Neural crest cell (in vitro differentiated cells): ENCODE data around the gene CNIH1. TPM values are rescaled to one million over a fixed set of nuclear protein-coding genes. Genes with fewer than 3 reads are reported as not detected.
"Not testable (repeated sequence)": the region's sequence is repeated elsewhere in the genome, so short reads cannot be mapped to it uniquely, and the experiment has no call there.

Experiments
- DNase-seq: peaks from one replicate; pipeline ENCODE4 v3.0.0; 2021; ENCODE audit warnings: low read depth, mixed read lengths, low spot score
- H3K27ac Mint-ChIP-seq: one replicate; pipeline ENCODE4 v1.8.0; 2021; ENCODE audit warnings: mild to moderate bottlenecking, mixed read lengths; ENCODE audit not compliant: unreplicated experiment
- H3K27me3 Mint-ChIP-seq: 2 replicates; pipeline ENCODE4 v1.8.0; 2021; ENCODE audit warnings: low read depth, mild to moderate bottlenecking, mixed read lengths
- H3K36me3 Mint-ChIP-seq: 2 replicates; pipeline ENCODE4 v1.8.0; 2021; ENCODE audit warnings: low read depth, mild to moderate bottlenecking, mixed read lengths
- H3K4me1 Mint-ChIP-seq: 2 replicates; pipeline ENCODE4 v1.8.0; 2021; ENCODE audit warnings: mixed read lengths
- H3K4me3 Mint-ChIP-seq: one replicate; pipeline ENCODE4 v1.8.0; 2021; ENCODE audit warnings: mild to moderate bottlenecking, mixed read lengths
- H3K9me3 Mint-ChIP-seq: 2 replicates; pipeline ENCODE4 v1.8.0; 2021; ENCODE audit warnings: mixed read lengths
- total RNA-seq: library from RNA; stranded (reverse); gene quantifications from 2 replicates; pipeline ENCODE4 v1.2.1, GENCODE V29; 2021
- TF ChIP-seq, protein P1 (sequence below): fragments of 200-600 bp; sonication (generic); conservative IDR thresholded peaks from 2 replicates; pipeline ENCODE4 v1.5.0; 2021; ENCODE audit warnings: antibody characterized with exemption, mild to moderate bottlenecking

Gene CNIH1
- total RNA-seq, 1 donor from 2014 or later = 120 TPM

DNA sequence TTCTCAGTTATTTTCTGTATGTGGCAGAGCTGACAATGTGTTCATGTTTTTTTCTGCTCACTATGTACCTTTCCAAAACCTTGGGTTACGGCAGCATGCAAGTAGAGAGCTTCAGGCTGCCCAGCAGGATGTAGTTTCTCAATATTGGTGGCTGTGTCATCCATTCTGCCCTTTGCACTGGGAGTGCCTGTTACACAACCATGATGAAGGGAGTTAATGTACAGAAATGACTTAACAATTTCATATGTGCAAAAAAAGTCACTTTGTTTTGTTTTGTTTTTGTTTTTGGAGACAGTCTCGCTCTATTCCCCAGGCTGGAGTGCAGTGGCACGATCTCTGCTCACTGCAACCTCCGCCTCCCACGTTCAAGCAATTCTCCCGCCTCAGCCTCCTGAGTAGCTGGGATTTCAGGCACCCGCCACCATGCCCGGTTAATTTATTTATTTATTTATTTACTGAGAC lies 6.1 kb upstream of the CNIH1 start:
- Mint-ChIP-seq H3K27me3 (no peaks in the 10 kb centered on the region), H3K36me3 (no peaks in the 10 kb centered on the region), H3K4me1 (peaks cover 8% of the 10 kb centered on the region), H3K4me3 (no peak overlapping the region), H3K9me3 (no peaks in the 10 kb centered on the region), H3K27ac (no peak overlapping the region)
- TF ChIP-seq, protein P1, sequence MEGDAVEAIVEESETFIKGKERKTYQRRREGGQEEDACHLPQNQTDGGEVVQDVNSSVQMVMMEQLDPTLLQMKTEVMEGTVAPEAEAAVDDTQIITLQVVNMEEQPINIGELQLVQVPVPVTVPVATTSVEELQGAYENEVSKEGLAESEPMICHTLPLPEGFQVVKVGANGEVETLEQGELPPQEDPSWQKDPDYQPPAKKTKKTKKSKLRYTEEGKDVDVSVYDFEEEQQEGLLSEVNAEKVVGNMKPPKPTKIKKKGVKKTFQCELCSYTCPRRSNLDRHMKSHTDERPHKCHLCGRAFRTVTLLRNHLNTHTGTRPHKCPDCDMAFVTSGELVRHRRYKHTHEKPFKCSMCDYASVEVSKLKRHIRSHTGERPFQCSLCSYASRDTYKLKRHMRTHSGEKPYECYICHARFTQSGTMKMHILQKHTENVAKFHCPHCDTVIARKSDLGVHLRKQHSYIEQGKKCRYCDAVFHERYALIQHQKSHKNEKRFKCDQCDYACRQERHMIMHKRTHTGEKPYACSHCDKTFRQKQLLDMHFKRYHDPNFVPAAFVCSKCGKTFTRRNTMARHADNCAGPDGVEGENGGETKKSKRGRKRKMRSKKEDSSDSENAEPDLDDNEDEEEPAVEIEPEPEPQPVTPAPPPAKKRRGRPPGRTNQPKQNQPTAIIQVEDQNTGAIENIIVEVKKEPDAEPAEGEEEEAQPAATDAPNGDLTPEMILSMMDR = no peak
- DNase-seq = no peak

DNA sequence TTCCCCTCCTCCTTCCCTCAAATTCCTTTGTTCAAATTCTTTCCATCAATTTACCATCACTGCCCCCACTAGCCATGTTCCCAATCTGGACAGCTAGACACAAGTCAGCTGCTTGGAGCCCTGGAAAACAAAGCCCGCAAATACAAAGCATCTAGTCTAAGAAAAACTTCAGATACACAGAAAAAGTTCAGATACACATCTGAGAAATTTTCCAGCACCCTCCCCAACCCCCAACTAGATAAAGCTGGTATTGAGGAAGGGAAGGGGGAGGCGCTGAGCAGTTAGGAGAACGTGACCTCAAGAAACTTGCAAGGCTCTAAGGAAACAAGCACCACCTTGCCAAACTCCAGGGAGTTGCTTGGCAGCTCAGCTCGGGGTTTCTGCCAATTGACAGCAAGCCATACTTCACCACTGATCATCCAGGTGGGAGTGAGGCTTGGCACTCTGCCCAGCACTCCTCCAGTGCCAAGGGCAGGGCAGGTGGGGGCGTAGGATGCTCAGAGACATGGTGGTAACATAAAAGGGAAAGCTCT lies 5.1 kb upstream of the CNIH1 start:
- peaks cover 15% of the 10 kb centered on the region for H3K4me1 Mint-ChIP-seq

DNA sequence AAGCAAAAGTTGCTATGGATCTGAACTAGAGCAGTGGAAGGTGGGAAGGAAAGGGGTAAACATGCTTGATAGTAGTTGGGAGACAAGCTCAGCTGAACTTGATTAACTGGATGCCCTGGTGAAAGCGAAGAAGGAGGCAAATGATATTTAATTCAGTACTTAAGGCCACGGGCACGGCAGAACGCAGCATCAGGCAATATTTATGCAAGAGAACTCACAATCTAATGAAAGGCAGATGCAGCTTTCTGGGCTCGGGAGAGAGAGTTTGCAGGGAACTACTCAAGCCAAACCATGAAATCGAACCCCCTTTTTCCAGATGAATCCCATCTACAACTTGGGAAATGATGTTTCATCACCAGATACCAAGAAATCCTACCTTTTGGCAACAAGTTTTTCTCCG lies 3.5 kb upstream of the CNIH1 start:
- Mint-ChIP-seq H3K4me3 (peak overlapping the region; percentile 44), H3K27ac (no peak overlapping the region), H3K27me3 (no peaks in the 10 kb centered on the region), H3K9me3 (no peaks in the 10 kb centered on the region), H3K36me3 (peaks cover 5% of the 10 kb centered on the region), H3K4me1 (peaks cover 25% of the 10 kb centered on the region)
- TF ChIP-seq, protein P1 = no peak
- no peak for DNase-seq

More for the DNA sequence above, 5.1 kb upstream of the CNIH1 start:
- Mint-ChIP-seq H3K27ac (peak overlapping the region; percentile 70), H3K9me3 (no peaks in the 10 kb centered on the region), H3K27me3 (no peaks in the 10 kb centered on the region), H3K4me3 (peak overlapping the region; percentile 28), H3K36me3 (no peaks in the 10 kb centered on the region)
- DNase-seq = no peak
- TF ChIP-seq, protein P1 = no peak

DNA sequence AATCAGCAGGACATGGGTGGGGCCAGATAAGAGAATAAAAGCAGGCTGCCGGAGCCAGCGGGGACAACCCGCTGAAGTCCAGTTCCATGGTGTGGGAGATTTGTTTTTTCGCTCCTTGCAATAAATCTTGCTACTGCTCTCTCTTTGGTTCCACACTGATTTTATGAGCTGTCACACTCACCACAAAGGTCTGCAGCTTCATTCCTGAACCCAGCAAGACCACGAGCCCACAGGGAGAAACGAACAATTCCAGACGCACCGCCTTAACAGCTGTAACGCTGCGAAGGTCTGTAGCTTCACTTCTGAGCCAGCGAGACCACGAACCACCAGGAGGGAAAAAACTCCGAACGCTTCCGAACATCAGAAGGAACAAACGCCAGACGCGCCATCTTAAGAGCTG lies 2.8 kb upstream of the CNIH1 start:
- Mint-ChIP-seq H3K9me3 (no peaks in the 10 kb centered on the region), H3K4me3 (peak overlapping the region; percentile 35), H3K36me3 (peaks cover 6% of the 10 kb centered on the region), H3K4me1 (peaks cover 31% of the 10 kb centered on the region), H3K27ac (no peak overlapping the region), H3K27me3 (no peaks in the 10 kb centered on the region)
- TF ChIP-seq, protein P1 = no peak
- no peak for DNase-seq

DNA sequence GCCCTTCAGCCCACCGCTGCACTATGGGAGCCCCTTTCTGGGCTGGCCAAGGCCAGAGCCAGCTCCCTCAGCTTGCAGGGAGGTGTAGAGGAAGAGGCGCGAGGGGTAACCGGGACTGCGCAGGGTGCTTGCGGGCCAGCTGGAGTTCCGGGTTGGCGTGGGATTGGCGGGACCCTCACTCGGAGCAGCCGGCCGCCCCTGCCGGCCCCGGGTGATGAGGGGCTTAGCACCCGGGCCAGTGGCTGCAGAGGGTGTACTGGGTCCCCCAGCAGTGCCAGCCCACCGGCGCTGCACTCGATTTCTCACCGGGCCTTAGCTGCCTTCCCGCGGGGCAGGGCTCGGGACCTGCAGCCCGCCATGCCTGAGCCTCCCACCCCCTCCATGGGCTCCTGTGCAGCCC lies 1.8 kb upstream of the CNIH1 start:
- H3K9me3 Mint-ChIP-seq, DNase-seq, H3K4me3 Mint-ChIP-seq, H3K36me3 Mint-ChIP-seq, H3K27me3 Mint-ChIP-seq, H3K27ac Mint-ChIP-seq: not testable (repeated sequence)
- peaks cover 38% of the 10 kb centered on the region for H3K4me1 Mint-ChIP-seq

DNA sequence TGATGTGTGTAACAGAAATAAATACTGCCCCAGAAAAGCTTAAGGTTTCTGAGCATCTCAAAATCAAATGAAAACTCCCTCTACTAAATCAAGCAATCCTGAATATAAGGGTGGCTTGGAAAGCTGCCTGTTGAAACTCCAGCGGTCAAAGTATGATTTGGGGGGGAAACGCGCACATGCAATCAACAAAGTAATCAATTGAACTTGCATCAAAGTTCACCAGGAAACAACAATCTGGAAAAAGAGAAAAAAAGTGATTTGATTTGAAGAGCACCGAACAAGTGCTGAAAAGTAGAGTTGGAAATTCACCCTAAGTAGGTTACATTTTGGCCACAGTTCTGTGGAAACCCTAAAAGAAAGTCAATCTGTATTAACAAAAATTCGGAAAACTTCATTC lies 700 bp downstream of the CNIH1 start:
- peaks cover 48% of the 10 kb centered on the region for H3K4me1 Mint-ChIP-seq
- peak overlapping the region; percentile 93 for H3K27ac Mint-ChIP-seq
- no peaks in the 10 kb centered on the region for H3K9me3 Mint-ChIP-seq
- TF ChIP-seq, protein P1 = no peak
- no peaks in the 10 kb centered on the region for H3K27me3 Mint-ChIP-seq
- H3K4me3 Mint-ChIP-seq = peak overlapping the region; percentile 97
- peaks cover 6% of the 10 kb centered on the region for H3K36me3 Mint-ChIP-seq
- DNase-seq = no peak
